MM.1S (cell line): Measurements from ENCODE around the gene MPP3.

ENCODE experiments used
- CTCF ChIP-seq: fragments of 300-600 bp; sonication (generic); IDR thresholded peaks from 2 replicates; pipeline ENCODE4 v1.5.1; 2016; ENCODE audit warnings: antibody characterized with exemption, low read length, mixed read lengths
- EZH2 ChIP-seq: fragments of 300-600 bp; sonication (generic); optimal IDR thresholded peaks from 2 replicates; pipeline ENCODE3; 2017; ENCODE audit warnings: low read depth, mild to moderate bottlenecking, antibody characterized with exemption, low read length, mixed read lengths

GRCh38 chr17:43877451-43878155 is 44.7 kb upstream of the MPP3 start:
- no peak for TF ChIP-seq EZH2
- TF ChIP-seq CTCF: no peak
